ENCODE data around the gene PXDN.
"Not testable (repeated sequence)": the region's sequence is repeated elsewhere in the genome, so short reads cannot be mapped to it uniquely, and the experiment has no call there.

GRCh38 chr2:1706089-1706841, 38.0 kb downstream of the PXDN start:
- not testable (repeated sequence) for TF ChIP-seq CTCF, POLR2A (IDR thresholded peaks at IDR 0.05)

All from heart left ventricle (tissue), 13 donors.